H9 (cell line): ENCODE results near the gene PASK. TPM values are rescaled to one million over a fixed set of nuclear protein-coding genes. Genes with fewer than 3 reads are reported as not detected.

Experiments used
- DNase-seq: peaks from one replicate; pipeline ENCODE4 v3.0.0-alpha.2; 2017
- H2AFZ ChIP-seq: one replicate; pipeline ENCODE4 v1.6.1; 2013; ENCODE audit warnings: mild to moderate bottlenecking, low read length, control low read depth, moderate library complexity
- H2AK5ac ChIP-seq: 2 replicates; pipeline ENCODE4 v1.6.1; 2013; ENCODE audit warnings: low read length, control low read depth, mixed read lengths; ENCODE audit not compliant: insufficient read length
- H2BK120ac ChIP-seq: one replicate; pipeline ENCODE4 v1.6.1; 2013; ENCODE audit warnings: low read depth, mild to moderate bottlenecking, low read length, control low read depth, inconsistent platforms; ENCODE audit not compliant: poor library complexity, severe bottlenecking
- H2BK12ac ChIP-seq: 2 replicates; pipeline ENCODE4 v1.6.1; 2013; ENCODE audit warnings: low read length, control low read depth, mixed read lengths, low read depth; ENCODE audit not compliant: insufficient read length
- H2BK15ac ChIP-seq: 2 replicates; pipeline ENCODE4 v1.6.1; 2013; ENCODE audit warnings: low read depth, low read length, control low read depth
- H2BK20ac ChIP-seq: one replicate; pipeline ENCODE4 v1.6.1; 2013; ENCODE audit warnings: low read depth, mild to moderate bottlenecking, low read length, control low read depth, inconsistent platforms; ENCODE audit not compliant: poor library complexity, severe bottlenecking
- H2BK5ac ChIP-seq: 2 replicates; pipeline ENCODE4 v1.6.1; 2013; ENCODE audit warnings: low read length, control low read depth, mixed read lengths; ENCODE audit not compliant: insufficient read length
- H3K14ac ChIP-seq: 2 replicates; pipeline ENCODE4 v1.6.1; 2013; ENCODE audit warnings: low read length, control low read depth; ENCODE audit not compliant: insufficient read depth
- H3K18ac ChIP-seq: 2 replicates; pipeline ENCODE4 v1.6.1; 2013; ENCODE audit warnings: low read depth, mild to moderate bottlenecking, mixed read lengths, low read length, control low read depth; ENCODE audit not compliant: insufficient read length
- H3K23ac ChIP-seq: 2 replicates; pipeline ENCODE4 v1.6.1; 2013; ENCODE audit warnings: low read length, control low read depth, mixed read lengths, low read depth; ENCODE audit not compliant: insufficient read length
- H3K23me2 ChIP-seq: 2 replicates; pipeline ENCODE4 v1.6.1; 2013; ENCODE audit warnings: low read depth, mild to moderate bottlenecking, mixed read lengths, low read length, control low read depth; ENCODE audit not compliant: insufficient read length, poor library complexity, severe bottlenecking
- H3K27ac ChIP-seq: 2 replicates; pipeline ENCODE4 v1.5.1; 2013; ENCODE audit warnings: low read length, control low read depth, mixed read lengths, low read depth; ENCODE audit not compliant: insufficient read length
- H3K27me3 ChIP-seq: 2 replicates; pipeline ENCODE4 v1.6.1; 2013; ENCODE audit warnings: low read length, control low read depth, inconsistent platforms; ENCODE audit not compliant: insufficient read depth
- H3K4ac ChIP-seq: 2 replicates; pipeline ENCODE4 v1.6.1; 2013; ENCODE audit warnings: low read depth, mild to moderate bottlenecking, control low read depth, inconsistent platforms, low read length, moderate library complexity
- H3K4me1 ChIP-seq: 2 replicates; pipeline ENCODE4 v1.6.1; 2013; ENCODE audit warnings: low read length, control low read depth, inconsistent platforms; ENCODE audit not compliant: insufficient read depth
- H3K4me2 ChIP-seq: 2 replicates; pipeline ENCODE4 v1.6.1; 2013; ENCODE audit warnings: low read length, control low read depth, mixed read lengths; ENCODE audit not compliant: insufficient read length, insufficient read depth
- H3K56ac ChIP-seq: 2 replicates; pipeline ENCODE4 v1.6.1; 2013; ENCODE audit warnings: low read depth, mild to moderate bottlenecking, mixed read lengths, low read length, control low read depth; ENCODE audit not compliant: insufficient read length
- H3K79me1 ChIP-seq: 2 replicates; pipeline ENCODE4 v1.6.1; 2013; ENCODE audit warnings: low read depth, mild to moderate bottlenecking, moderate library complexity, low read length, control low read depth, inconsistent platforms; ENCODE audit not compliant: insufficient read depth, poor library complexity, severe bottlenecking
- H3K79me2 ChIP-seq: 2 replicates; pipeline ENCODE4 v1.6.1; 2013; ENCODE audit warnings: low read length, control low read depth, inconsistent platforms; ENCODE audit not compliant: insufficient read depth
- H3K9ac ChIP-seq: 2 replicates; pipeline ENCODE4 v1.6.1; 2013; ENCODE audit warnings: low read length, control low read depth, mixed read lengths; ENCODE audit not compliant: insufficient read length; ENCODE audit errors: extremely low read depth
- H3K9me3 ChIP-seq: one replicate; pipeline ENCODE4 v1.6.1; 2013; ENCODE audit warnings: low read depth, low read length, inconsistent platforms; ENCODE audit not compliant: control insufficient read depth
- H3T11ph ChIP-seq: one replicate; pipeline ENCODE4 v1.6.1; 2013; ENCODE audit warnings: mild to moderate bottlenecking, low read length, control low read depth, inconsistent platforms
- H4K20me1 ChIP-seq: one replicate; pipeline ENCODE4 v1.6.1; 2013; ENCODE audit not compliant: control insufficient read depth, insufficient read length, insufficient read depth
- H4K5ac ChIP-seq: 2 replicates; pipeline ENCODE4 v1.6.1; 2013; ENCODE audit warnings: low read depth, mild to moderate bottlenecking, mixed read lengths, low read length, control low read depth; ENCODE audit not compliant: insufficient read length
- H4K8ac ChIP-seq: replicated peaks from 2 replicates; pipeline ENCODE4 v1.6.1; 2013; ENCODE audit warnings: low read length, control low read depth, mixed read lengths, low read depth; ENCODE audit not compliant: insufficient read length
- H4K91ac ChIP-seq: 2 replicates; pipeline ENCODE4 v1.6.1; 2013; ENCODE audit warnings: low read depth, mild to moderate bottlenecking, moderate library complexity, mixed read lengths, low read length, control low read depth; ENCODE audit not compliant: insufficient read length
- H3K27ac Mint-ChIP-seq, 3 experiments: 2 replicates in 2 of 3; 3 replicates in 1 of 3; pipeline ENCODE4 v1.8.0; 2020 to 2021; ENCODE audit warnings: mixed read lengths in 3 of 3, mild to moderate bottlenecking in 1 of 3, moderate library complexity in 1 of 3
- H3K27me3 Mint-ChIP-seq: 2 replicates; pipeline ENCODE4 v1.8.0; 2021; ENCODE audit warnings: low read depth, mild to moderate bottlenecking, moderate library complexity, mixed read lengths
- H3K36me3 Mint-ChIP-seq, 3 experiments: 2 replicates in 2 of 3; 3 replicates in 1 of 3; pipeline ENCODE4 v1.8.0; 2020 to 2021; ENCODE audit warnings: low read depth in 3 of 3, mixed read lengths in 3 of 3; ENCODE audit not compliant: insufficient read depth in 1 of 3
- H3K4me1 Mint-ChIP-seq, 2 experiments: 2 replicates each; pipeline ENCODE4 v1.8.0; 2020; ENCODE audit warnings: mixed read lengths in 2 of 2
- H3K4me3 Mint-ChIP-seq, 2 experiments: 2 replicates in 1 of 2; 3 replicates in 1 of 2; pipeline ENCODE4 v1.8.0; 2020 to 2021; ENCODE audit warnings: mild to moderate bottlenecking in 2 of 2, mixed read lengths in 2 of 2, moderate library complexity in 1 of 2
- H3K9me3 Mint-ChIP-seq, 2 experiments: 2 replicates in 1 of 2; 3 replicates in 1 of 2; pipeline ENCODE4 v1.8.0; 2020; ENCODE audit warnings: mild to moderate bottlenecking in 2 of 2, mixed read lengths in 2 of 2, moderate library complexity in 1 of 2
- CTCF ChIP-seq: fragments of 200-600 bp; sonication (generic); conservative IDR thresholded peaks from 3 replicates; pipeline ENCODE4 v1.8.0; 2021; ENCODE audit warnings: antibody characterized with exemption, mild to moderate bottlenecking
- WGBS: extraction: QIAGEN DNeasy Blood & Tissue Kit; methylation state at CpG from one replicate; pipeline ENCODE4 v1.1.7; 2013; ENCODE audit warnings: missing lambda C conversion rate, low lambda C conversion rate, mixed read lengths; ENCODE audit not compliant: insufficient read length; ENCODE audit errors: extremely low coverage; 5-methylcytosine and 5-hydroxymethylcytosine counted together
- total RNA-seq: library from RNA; stranded (reverse); gene quantifications from 2 replicates; pipeline ENCODE4 v1.2.1, GENCODE V29; 2021

The PASK gene
- total RNA-seq, 1 experiment from 2014 or later: 68.0 TPM

- TF ChIP-seq CTCF: no peak
- H3K4me3 Mint-ChIP-seq: peak overlapping the region in 1 of 2 experiments; percentile 40; a peak in 1 of 5 replicates
- Histone ChIP-seq H3K56ac (no peak overlapping the region), H2AK5ac (no peak overlapping the region), H3K23me2 (no peaks in the 10 kb centered on the region), H3K4ac (no peak overlapping the region), H3K4me1 (no peaks in the 10 kb centered on the region), H2AFZ (no peak overlapping the region), H3T11ph (no peak overlapping the region), H2BK15ac (no peak overlapping the region), H3K18ac (no peak overlapping the region), H2BK20ac (no peak overlapping the region), H2BK5ac (no peak overlapping the region), H3K4me2 (peak overlapping the region; percentile 16), H4K20me1 (no peaks in the 10 kb centered on the region), H3K9me3 (no peaks in the 10 kb centered on the region), H4K91ac (no peak overlapping the region), H3K14ac (no peak overlapping the region; the same call in 1 of the 2 replicates), H4K8ac (no peak overlapping the region), H2BK120ac (no peak overlapping the region), H3K9ac (no peak overlapping the region), H3K27ac (no peak overlapping the region), H3K79me2 (no peaks in the 10 kb centered on the region), H3K23ac (no peak overlapping the region), H2BK12ac (no peak overlapping the region), H4K5ac (no peak overlapping the region), H3K27me3 (no peaks in the 10 kb centered on the region), H3K79me1 (no peaks in the 10 kb centered on the region)
- peaks cover 0 to 7% of the 10 kb centered on the region in 2 experiments; a peak in 2 of 4 replicates for H3K4me1 Mint-ChIP-seq
- DNase-seq: peak; percentile 33
- no CpG with 5 or more reads among the region's 8 CpGs for WGBS
- no peak overlapping the region for H3K27ac Mint-ChIP-seq
- no peaks in the 10 kb centered on the region; a peak in 2 of 5 replicates for H3K9me3 Mint-ChIP-seq
- H3K36me3 Mint-ChIP-seq: no peaks in the 10 kb centered on the region
- H3K27me3 Mint-ChIP-seq: no peaks in the 10 kb centered on the region; the same call in 1 of the 2 replicates
Observed at GRCh38 chr2:241063587-241063986, 85.7 kb downstream of the PASK start.
